ENCODE results near the gene NUP62.

Gene NUP62

GRCh38 chr19:49876422-49877019, 52.8 kb downstream of the NUP62 start:
- peak; percentile 98 for DNase-seq (ENCODE audit: extremely low read depth, insufficient read length)
- peaks cover 18% of the 10 kb centered on the region for H3K36me3 ChIP-seq (ENCODE audit: control insufficient read depth, insufficient read depth, low read length)
- peak overlapping the region; percentile 98 for H3K4me3 ChIP-seq (replicated peaks; ENCODE audit: low read depth, low read length)
- no peaks in the 10 kb centered on the region for H3K27me3 ChIP-seq (replicated peaks; ENCODE audit: control insufficient read depth, insufficient read depth, low read length)
- no peak for TF ChIP-seq CTCF (IDR thresholded peaks at IDR 0.05; ENCODE audit: insufficient read depth, low read length, poor library complexity, severe bottlenecking)

GRCh38 chr19:49875857-49876421, 53.4 kb downstream of the NUP62 start:
- peaks cover 13% of the 10 kb centered on the region for H3K36me3 ChIP-seq (ENCODE audit: control insufficient read depth, insufficient read depth, low read length)
- peak overlapping the region; percentile 98 for H3K4me3 ChIP-seq (replicated peaks; ENCODE audit: low read depth, low read length)
- no peak for TF ChIP-seq CTCF (IDR thresholded peaks at IDR 0.05; ENCODE audit: insufficient read depth, low read length, poor library complexity, severe bottlenecking)
- no peak for DNase-seq (ENCODE audit: extremely low read depth, insufficient read length)
- H3K27me3 ChIP-seq (replicated peaks; ENCODE audit: control insufficient read depth, insufficient read depth, low read length): no peaks in the 10 kb centered on the region

GRCh38 chr19:49875177-49875576, 54.1 kb downstream of the NUP62 start:
- Histone ChIP-seq H3K27me3 (replicated peaks; ENCODE audit: control insufficient read depth, insufficient read depth, low read length) (no peaks in the 10 kb centered on the region), H3K4me3 (replicated peaks; ENCODE audit: low read depth, low read length) (peak overlapping the region; percentile 98), H3K36me3 (ENCODE audit: control insufficient read depth, insufficient read depth, low read length) (peaks cover 8% of the 10 kb centered on the region)
- DNase-seq (ENCODE audit: extremely low read depth, insufficient read length): no peak
- TF ChIP-seq CTCF (IDR thresholded peaks at IDR 0.05; ENCODE audit: insufficient read depth, low read length, poor library complexity, severe bottlenecking): no peak

- peaks cover 8% of the 10 kb centered on the region for H3K36me3 ChIP-seq (ENCODE audit: control insufficient read depth, insufficient read depth, low read length)
- no peak for DNase-seq (ENCODE audit: extremely low read depth, insufficient read length)
- no peak overlapping the region; the same call in 1 of the 2 replicates for H3K4me3 ChIP-seq (replicated peaks; ENCODE audit: low read depth, low read length)
- TF ChIP-seq CTCF (IDR thresholded peaks at IDR 0.05; ENCODE audit: insufficient read depth, low read length, poor library complexity, severe bottlenecking): no peak
- H3K27me3 ChIP-seq (replicated peaks; ENCODE audit: control insufficient read depth, insufficient read depth, low read length): no peaks in the 10 kb centered on the region
Measured at GRCh38 chr19:49874503-49875157, 54.7 kb downstream of the NUP62 start.

GRCh38 chr19:49873834-49874233, 55.5 kb downstream of the NUP62 start:
- no peak overlapping the region for H3K4me3 ChIP-seq (replicated peaks; ENCODE audit: low read depth, low read length)
- H3K36me3 ChIP-seq (ENCODE audit: control insufficient read depth, insufficient read depth, low read length): peaks cover 4% of the 10 kb centered on the region
- TF ChIP-seq CTCF (IDR thresholded peaks at IDR 0.05; ENCODE audit: insufficient read depth, low read length, poor library complexity, severe bottlenecking): no peak
- no peaks in the 10 kb centered on the region for H3K27me3 ChIP-seq (replicated peaks; ENCODE audit: control insufficient read depth, insufficient read depth, low read length)
- DNase-seq (ENCODE audit: extremely low read depth, insufficient read length): no peak
